GM21737 (cell line): ENCODE results near the gene SORCS1.

Experiments used
- ATAC-seq: cut with Tn5 transposase; IDR thresholded peaks from one replicate; pipeline ENCODE4 v1.9.1; 2021; ENCODE audit warnings: mild to moderate bottlenecking, moderate library complexity; ENCODE audit not compliant: unreplicated experiment

SORCS1 gene

GRCh38 chr10:106619346-106619745 is 545.2 kb downstream of the SORCS1 start:
- ATAC-seq: no peak

DNA sequence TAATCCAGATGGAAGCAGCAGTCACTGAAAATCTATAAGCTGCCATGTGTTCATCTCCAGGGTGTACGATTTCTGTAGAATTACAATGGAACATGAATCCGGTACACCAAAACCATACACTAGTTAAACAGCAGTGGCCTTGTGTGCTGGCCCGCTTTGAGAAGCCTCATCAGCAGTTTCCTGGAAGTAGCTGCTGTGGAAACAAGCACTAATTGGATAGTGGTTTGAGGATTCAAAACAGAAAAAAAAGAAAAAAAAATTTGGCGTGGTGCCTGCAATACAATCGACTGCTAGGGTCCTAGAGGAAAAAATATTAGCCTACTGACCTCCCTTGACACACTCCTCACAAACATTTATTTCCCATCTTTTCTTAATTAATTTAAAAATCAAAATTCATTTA is 545.9 kb downstream of the SORCS1 start:
- no peak for ATAC-seq

GRCh38 chr10:106615081-106615480 is 549.4 kb downstream of the SORCS1 start:
- ATAC-seq: no peak

GRCh38 chr10:106614293-106614692 is 550.2 kb downstream of the SORCS1 start:
- no peak for ATAC-seq

- no peak for ATAC-seq
Measured at GRCh38 chr10:106612381-106612780, 552.1 kb downstream of the SORCS1 start.

GRCh38 chr10:106609470-106610266 is 554.8 kb downstream of the SORCS1 start:
- ATAC-seq: no peak

- ATAC-seq: no peak
Measured at GRCh38 chr10:106608066-106608465, 556.4 kb downstream of the SORCS1 start.

GRCh38 chr10:106595281-106595680 is 569.2 kb downstream of the SORCS1 start:
- no peak for ATAC-seq

DNA sequence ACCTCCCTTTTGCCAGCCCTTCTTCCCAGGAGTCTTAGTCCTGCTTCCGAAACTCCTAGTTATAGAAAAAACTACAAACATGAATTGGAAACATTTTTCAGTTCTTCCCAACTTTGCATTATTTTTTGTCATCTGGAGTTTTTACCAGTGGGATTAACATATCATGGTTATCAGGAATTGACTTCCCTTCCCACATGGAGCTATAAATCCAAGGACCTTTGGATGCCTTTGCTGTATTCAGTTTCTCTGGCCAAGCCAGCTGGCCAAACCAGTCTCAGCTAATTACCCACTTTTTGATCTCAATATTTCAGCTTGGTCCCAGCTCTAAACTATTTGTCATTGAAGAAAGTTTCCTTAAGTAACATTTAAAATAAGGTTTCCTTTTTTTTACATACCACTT is 570.6 kb downstream of the SORCS1 start:
- ATAC-seq: no peak

DNA sequence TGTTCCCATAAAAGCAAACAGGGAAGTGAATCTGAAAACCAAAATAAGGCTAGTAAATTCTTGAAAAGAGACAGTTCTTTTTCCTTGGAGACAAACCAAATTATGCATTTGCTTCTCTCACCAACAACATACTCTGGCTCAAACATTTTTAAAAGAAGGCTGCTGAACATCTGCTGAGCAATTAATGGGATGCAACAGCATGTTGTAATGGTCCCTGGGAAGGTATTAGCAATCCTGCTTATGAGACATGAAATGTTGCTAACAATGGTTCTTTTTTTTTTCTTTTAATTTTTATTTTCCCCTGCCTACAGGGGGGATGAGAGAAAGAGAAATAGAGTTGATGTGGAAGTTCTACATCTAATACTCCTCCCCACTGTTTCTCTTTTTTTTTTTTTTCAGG is 572.1 kb downstream of the SORCS1 start:
- ATAC-seq: no peak

DNA sequence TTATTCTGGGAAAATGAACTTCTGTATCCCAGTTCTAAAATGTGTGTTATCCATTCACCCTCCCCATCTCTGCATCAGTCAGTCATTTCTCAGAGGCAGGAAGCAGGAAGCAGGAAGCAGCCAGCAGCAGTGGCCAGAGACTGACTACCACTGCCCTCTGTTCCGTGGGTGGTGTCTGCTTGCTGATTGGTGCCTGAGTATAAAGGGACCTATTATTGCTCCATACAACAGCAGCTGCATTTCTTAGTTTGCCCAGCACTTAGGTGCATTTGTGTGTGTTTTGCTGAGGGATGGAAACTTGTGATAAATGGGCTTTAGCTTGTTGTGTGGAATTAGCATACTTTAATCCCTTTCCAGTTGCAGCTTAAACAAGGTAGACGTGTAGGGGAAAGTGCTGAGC is 582.2 kb downstream of the SORCS1 start:
- no peak for ATAC-seq

DNA sequence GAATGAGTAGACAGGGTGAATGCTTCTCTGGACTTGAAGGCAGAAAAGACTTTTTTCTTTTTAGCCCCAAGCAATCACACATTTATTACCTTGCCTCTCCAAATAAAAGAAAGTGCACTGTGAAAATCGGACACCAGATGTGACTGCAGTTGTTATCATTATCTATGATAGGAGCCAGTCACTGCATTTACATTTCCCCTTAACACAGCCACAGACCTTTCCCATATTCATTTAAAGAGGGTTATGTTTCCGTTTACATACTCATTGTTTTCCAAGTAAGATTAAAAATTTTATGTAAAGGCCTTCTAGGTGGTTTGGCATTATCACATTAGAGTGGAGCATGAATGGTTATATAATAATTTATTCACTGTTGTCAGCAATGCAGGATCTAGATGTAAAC is 586.8 kb downstream of the SORCS1 start:
- ATAC-seq: no peak

DNA sequence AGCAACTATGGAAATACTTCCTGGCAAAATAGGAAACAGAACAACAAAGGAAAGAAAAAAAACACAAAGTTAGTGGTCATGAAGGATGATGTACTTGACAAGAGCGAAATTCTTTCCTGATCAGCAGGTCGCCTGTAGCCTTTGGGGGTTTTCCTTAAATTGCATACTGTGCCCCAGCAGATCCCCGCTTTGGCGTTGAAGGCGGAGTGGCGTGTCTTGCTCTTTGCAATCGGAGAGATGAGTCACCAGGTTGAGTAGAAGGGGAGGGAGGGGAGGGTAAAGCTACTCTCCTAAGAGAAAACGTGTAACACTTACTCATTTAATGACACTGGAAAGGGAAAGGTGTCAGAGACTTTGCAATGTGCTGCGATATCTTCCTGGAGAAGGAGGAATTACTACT is 587.2 kb downstream of the SORCS1 start:
- no peak for ATAC-seq

- no peak for ATAC-seq
Measured at GRCh38 chr10:106576534-106576933, 588.0 kb downstream of the SORCS1 start.

DNA sequence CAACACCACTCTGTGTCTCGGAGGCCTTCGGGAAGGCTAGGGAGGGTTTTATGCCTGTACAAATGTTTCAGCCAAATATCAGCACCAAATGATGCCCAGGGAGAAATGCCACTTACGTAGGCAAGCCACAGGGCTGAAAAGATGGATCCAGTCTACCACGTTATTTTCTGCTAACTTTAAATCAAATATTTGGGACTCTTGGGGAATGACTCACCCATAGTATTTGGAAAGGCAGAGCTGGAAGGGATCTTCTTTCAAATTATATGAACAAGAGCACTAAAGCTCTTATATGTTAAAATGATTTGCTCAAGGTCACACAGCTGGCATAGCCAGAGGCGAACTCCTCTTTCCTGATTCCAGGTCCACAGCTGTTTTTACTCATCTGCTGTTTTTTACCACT is 591.4 kb downstream of the SORCS1 start:
- no peak for ATAC-seq

- no peak for ATAC-seq
Measured at GRCh38 chr10:106571192-106571946, 593.1 kb downstream of the SORCS1 start.

DNA sequence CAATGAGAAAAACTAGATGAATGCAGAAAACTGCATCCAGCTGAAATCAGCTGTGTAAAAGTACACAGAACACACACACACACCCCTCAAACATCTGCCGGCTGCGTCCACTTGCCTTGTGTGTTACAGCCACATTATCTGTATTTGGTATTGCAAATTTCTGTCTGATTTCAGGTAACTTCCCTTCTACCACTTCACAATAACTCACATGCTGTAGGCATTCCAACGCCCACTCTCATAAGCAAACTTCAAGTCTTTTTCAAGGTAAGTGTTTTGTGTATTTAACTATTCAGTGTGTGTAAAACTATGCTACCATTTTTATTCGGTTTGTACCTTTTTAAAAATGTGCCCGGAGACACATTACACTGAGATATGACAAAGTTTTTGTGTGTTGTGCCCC is 594.2 kb downstream of the SORCS1 start:
- ATAC-seq: no peak

- ATAC-seq: no peak
Measured at GRCh38 chr10:106567629-106568028, 596.9 kb downstream of the SORCS1 start.

GRCh38 chr10:106566873-106567272 is 597.6 kb downstream of the SORCS1 start:
- ATAC-seq: no peak

DNA sequence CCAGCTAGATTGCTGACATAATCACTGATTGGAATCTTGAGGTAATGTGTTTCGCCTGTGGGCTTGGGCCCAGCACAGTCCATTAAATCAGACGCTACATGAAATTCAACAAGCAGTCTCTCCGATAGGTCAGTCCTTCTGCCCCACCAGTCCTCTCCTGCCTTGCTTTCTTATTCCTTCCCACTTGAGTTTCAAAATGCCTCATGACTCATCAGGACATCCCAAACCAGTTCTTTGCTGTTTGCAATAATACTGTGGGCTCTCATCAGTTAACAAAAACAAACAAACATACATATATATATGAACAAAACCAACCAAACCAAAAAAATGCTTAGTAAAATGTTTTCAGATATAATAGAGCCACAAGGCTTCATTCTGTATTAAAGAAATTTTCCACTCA is 599.0 kb downstream of the SORCS1 start:
- ATAC-seq: no peak

- ATAC-seq: no peak
Measured at GRCh38 chr10:106563384-106563783, 601.1 kb downstream of the SORCS1 start.

GRCh38 chr10:106560925-106561640 is 603.4 kb downstream of the SORCS1 start:
- no peak for ATAC-seq
